Measurements from ENCODE around the gene NGFR.
"Not testable (repeated sequence)": the region's sequence is repeated elsewhere in the genome, so short reads cannot be mapped to it uniquely, and the experiment has no call there.

NGFR gene

GRCh38 chr17:49547566-49547965 lies 52.5 kb downstream of the NGFR start:
- no peak for DNase-seq

GRCh38 chr17:49548051-49548505 lies 53.0 kb downstream of the NGFR start:
- DNase-seq: no peak

- DNase-seq: no peak
Measured at GRCh38 chr17:49548506-49549310, 53.6 kb downstream of the NGFR start.

- no peak for DNase-seq
Measured at GRCh38 chr17:49549311-49549605, 54.2 kb downstream of the NGFR start.

GRCh38 chr17:49549691-49550678 lies 54.9 kb downstream of the NGFR start:
- no peak for DNase-seq

GRCh38 chr17:49550764-49551163 lies 55.7 kb downstream of the NGFR start:
- DNase-seq: not testable (repeated sequence)

GRCh38 chr17:49551221-49552069 lies 56.4 kb downstream of the NGFR start:
- DNase-seq: no peak

- DNase-seq: no peak
Measured at GRCh38 chr17:49552070-49552751, 57.1 kb downstream of the NGFR start.

GRCh38 chr17:49553676-49554335 lies 58.7 kb downstream of the NGFR start:
- DNase-seq: no peak

- no peak for DNase-seq
Measured at GRCh38 chr17:49554694-49555494, 59.8 kb downstream of the NGFR start.

GRCh38 chr17:49555495-49556222 lies 60.6 kb downstream of the NGFR start:
- no peak for DNase-seq

- no peak for DNase-seq
Measured at GRCh38 chr17:49556223-49556943, 61.3 kb downstream of the NGFR start.

- DNase-seq: peak; percentile 26
Measured at GRCh38 chr17:49557312-49558024, 62.4 kb downstream of the NGFR start.

Data from DMS79 (cell line).